WTC11 (cell line): ENCODE measurements around the gene GTF2B. TPM values are rescaled to one million over a fixed set of nuclear protein-coding genes. Genes with fewer than 3 reads are reported as not detected.

ENCODE experiments used
- ATAC-seq: fragments of 200-7000 bp; cut with Tn5 transposase; 2 replicates; pipeline ENCODE4 v1.10.0; 2021; ENCODE audit warnings: mild to moderate bottlenecking, moderate library complexity
- CTCF ChIA-PET: fragments of 300-600 bp; sonication (Branson Sonifier 250); formaldehyde crosslinking; loops from one replicate; lab custom pipeline; 2021; ENCODE audit warnings: antibody characterized with exemption; lab: Charles Lee
- POLR2A ChIA-PET: fragments of 350-600 bp; sonication (Branson Sonifier 250); formaldehyde crosslinking; loops from one replicate; lab custom pipeline; 2021; ENCODE audit warnings: antibody characterized with exemption; lab: Charles Lee
- DNase-seq: peaks from one replicate; pipeline ENCODE4 v3.0.0; 2021; ENCODE audit warnings: low spot score
- H3K27ac Mint-ChIP-seq: 2 replicates; pipeline ENCODE4 v1.8.0; 2021; ENCODE audit warnings: mixed read lengths
- H3K27me3 Mint-ChIP-seq: 2 replicates; pipeline ENCODE4 v1.8.0; 2021; ENCODE audit warnings: low read depth, mild to moderate bottlenecking, moderate library complexity, mixed read lengths
- H3K36me3 Mint-ChIP-seq: 2 replicates; pipeline ENCODE4 v1.8.0; 2021; ENCODE audit warnings: mixed read lengths
- H3K4me1 Mint-ChIP-seq: 2 replicates; pipeline ENCODE4 v1.8.0; 2022; ENCODE audit warnings: mixed read lengths
- H3K4me3 Mint-ChIP-seq: 2 replicates; pipeline ENCODE4 v1.8.0; 2021; ENCODE audit warnings: mild to moderate bottlenecking, moderate library complexity, mixed read lengths
- H3K9me3 Mint-ChIP-seq: 2 replicates; pipeline ENCODE4 v1.8.0; 2021; ENCODE audit warnings: mixed read lengths
- ARID4B ChIP-seq: sonication (generic); formaldehyde crosslinking; IDR thresholded peaks from 2 replicates; pipeline ENCODE4 v1.8.0; 2023; ENCODE audit warnings: missing genetic modification reagents, mild to moderate bottlenecking, borderline replicate concordance
- ATF1 ChIP-seq: sonication (generic); formaldehyde crosslinking; IDR thresholded peaks from 2 replicates; pipeline ENCODE4 v1.8.1; 2023; ENCODE audit warnings: mild to moderate bottlenecking, moderate library complexity, missing genetic modification reagents
- CREM ChIP-seq: sonication (generic); formaldehyde crosslinking; IDR thresholded peaks from 2 replicates; pipeline ENCODE4 v1.8.1; 2022; ENCODE audit warnings: mild to moderate bottlenecking, missing genetic modification reagents, moderate library complexity
- ETV6 ChIP-seq: sonication (generic); formaldehyde crosslinking; IDR thresholded peaks from 2 replicates; pipeline ENCODE4 v1.8.1; 2022; ENCODE audit warnings: mild to moderate bottlenecking, missing genetic modification reagents
- GABPB1 ChIP-seq: sonication (generic); formaldehyde crosslinking; IDR thresholded peaks from 2 replicates; pipeline ENCODE4 v1.8.1; 2023; ENCODE audit warnings: mild to moderate bottlenecking, missing genetic modification reagents
- GRHL2 ChIP-seq: fragments of 250-450 bp; sonication (Bioruptor Pico); IDR thresholded peaks from 2 replicates; pipeline ENCODE4 v1.8.0; 2022; ENCODE audit warnings: mild to moderate bottlenecking, moderate library complexity; ENCODE audit not compliant: insufficient replicate concordance, severe bottlenecking
- IRF1 ChIP-seq: sonication (generic); formaldehyde crosslinking; IDR thresholded peaks from 2 replicates; pipeline ENCODE4 v1.8.0; 2023; ENCODE audit warnings: missing genetic modification reagents
- PREB ChIP-seq: sonication (generic); formaldehyde crosslinking; IDR thresholded peaks from 2 replicates; pipeline ENCODE4 v1.8.1; 2022; ENCODE audit warnings: mild to moderate bottlenecking, missing genetic modification reagents, moderate library complexity, borderline replicate concordance
- PRRX2 ChIP-seq: fragments of 250-450 bp; sonication (Bioruptor Pico); IDR thresholded peaks from 2 replicates; pipeline ENCODE4 v1.8.0; 2021; ENCODE audit warnings: mild to moderate bottlenecking
- RELA ChIP-seq: sonication (generic); formaldehyde crosslinking; IDR thresholded peaks from 2 replicates; pipeline ENCODE4 v1.8.1; 2022; ENCODE audit warnings: missing genetic modification reagents, mild to moderate bottlenecking, borderline replicate concordance
- SMAD4 ChIP-seq: sonication (generic); formaldehyde crosslinking; IDR thresholded peaks from 2 replicates; pipeline ENCODE4 v1.8.0; 2022; ENCODE audit warnings: mild to moderate bottlenecking, missing genetic modification reagents
- SOX15 ChIP-seq: fragments of 250-450 bp; sonication (Bioruptor Pico); IDR thresholded peaks from 2 replicates; pipeline ENCODE4 v1.9.0; 2021; ENCODE audit warnings: mild to moderate bottlenecking
- TEAD4 ChIP-seq: sonication (generic); formaldehyde crosslinking; IDR thresholded peaks from 2 replicates; pipeline ENCODE4 v1.8.0; 2022; ENCODE audit warnings: mild to moderate bottlenecking, missing genetic modification reagents
- ZNF219 ChIP-seq: sonication (generic); formaldehyde crosslinking; IDR thresholded peaks from 2 replicates; pipeline ENCODE4 v1.8.0; 2023; ENCODE audit warnings: missing genetic modification reagents, mild to moderate bottlenecking, borderline replicate concordance
- ZNF263 ChIP-seq: sonication (generic); formaldehyde crosslinking; IDR thresholded peaks from 2 replicates; pipeline ENCODE4 v1.8.1; 2022; ENCODE audit warnings: low read depth, mild to moderate bottlenecking, moderate library complexity, missing genetic modification reagents
- ZNF281 ChIP-seq: sonication (generic); formaldehyde crosslinking; IDR thresholded peaks from 2 replicates; pipeline ENCODE4 v1.8.0; 2023; ENCODE audit warnings: mild to moderate bottlenecking, missing genetic modification reagents
- ZNF425 ChIP-seq: fragments of 250-450 bp; sonication (Bioruptor Pico); conservative IDR thresholded peaks from 2 replicates; pipeline ENCODE4 v1.9.0; 2021; ENCODE audit warnings: mild to moderate bottlenecking
- ZNF532 ChIP-seq: fragments of 250-450 bp; sonication (Bioruptor Pico); IDR thresholded peaks from 2 replicates; pipeline ENCODE4 v1.9.0; 2021; ENCODE audit warnings: mild to moderate bottlenecking, borderline replicate concordance
- ZSCAN18 ChIP-seq: fragments of 250-450 bp; sonication (Bioruptor Pico); IDR thresholded peaks from 2 replicates; pipeline ENCODE4 v2.1.2; 2022; ENCODE audit warnings: mild to moderate bottlenecking, moderate library complexity
- total RNA-seq: library from RNA; stranded (reverse); gene quantifications from 3 replicates; pipeline ENCODE4 v1.2.3, GENCODE V29; 2021

Gene GTF2B
- total RNA-seq, 1 experiment from 2014 or later = 14.2 TPM

- peak; percentile 90 for ATAC-seq
- H3K9me3 Mint-ChIP-seq = no peaks in the 10 kb centered on the region
- no peaks in the 10 kb centered on the region for H3K27me3 Mint-ChIP-seq
- no peaks in the 10 kb centered on the region for H3K36me3 Mint-ChIP-seq
- ChIA-PET POLR2A (no interaction called here), CTCF (interaction anchor here (0.9 kb wide), 1 partner anchor 110 kb away, joined by 3 read pairs; no protein-coding TSS in a partner anchor)
- peaks cover 8% of the 10 kb centered on the region; the same call in 1 of the 2 replicates for H3K4me1 Mint-ChIP-seq
- no peak overlapping the region for H3K4me3 Mint-ChIP-seq
- no peak for DNase-seq
- no peak for TF ChIP-seq GABPB1
- TF ChIP-seq ZNF425 (CRISPR knock-in tag) = no peak
- TF ChIP-seq ATF1 = no peak
- TF ChIP-seq RELA = no peak
- no peak for TF ChIP-seq TEAD4 (CRISPR knock-in tag)
- no peak for TF ChIP-seq ARID4B
- no peak for TF ChIP-seq PRRX2 (CRISPR knock-in tag)
- TF ChIP-seq PREB (CRISPR knock-in tag) = no peak
- no peak for TF ChIP-seq IRF1 (CRISPR knock-in tag)
- no peak for TF ChIP-seq ZSCAN18
- no peak for TF ChIP-seq ZNF532
- TF ChIP-seq ZNF219 (CRISPR knock-in tag) = no peak
- no peak for TF ChIP-seq CREM (CRISPR knock-in tag)
- no peak for TF ChIP-seq ZNF281 (CRISPR knock-in tag)
- no peak for TF ChIP-seq ETV6
- TF ChIP-seq GRHL2 = no peak
- TF ChIP-seq SMAD4 (CRISPR knock-in tag) = no peak
- no peak for TF ChIP-seq ZNF263 (CRISPR knock-in tag)
- TF ChIP-seq SOX15 (CRISPR knock-in tag) = no peak
- no peak overlapping the region for H3K27ac Mint-ChIP-seq
Observed at GRCh38 chr1:88847643-88848042, 43.7 kb downstream of the GTF2B start.
